Urothelium cell line (cell line): ENCODE results near the gene CENPC.
A peak's percentile ranks its signal among the peaks of the same experiment; 100 is the strongest.
"Not testable (repeated sequence)": the region's sequence is repeated elsewhere in the genome, so short reads cannot be mapped to it uniquely, and the experiment has no call there.

Experiments
- DNase-seq: peaks from one replicate; pipeline ENCODE4 v3.0.0; 2011; ENCODE audit warnings: low spot score, mixed read lengths
- FAIRE-seq: peaks from 2 replicates; lab custom pipeline; 2011; peaks lifted over from hg19 to GRCh38; lab: Jason Lieb, UNC

CENPC gene

DNA sequence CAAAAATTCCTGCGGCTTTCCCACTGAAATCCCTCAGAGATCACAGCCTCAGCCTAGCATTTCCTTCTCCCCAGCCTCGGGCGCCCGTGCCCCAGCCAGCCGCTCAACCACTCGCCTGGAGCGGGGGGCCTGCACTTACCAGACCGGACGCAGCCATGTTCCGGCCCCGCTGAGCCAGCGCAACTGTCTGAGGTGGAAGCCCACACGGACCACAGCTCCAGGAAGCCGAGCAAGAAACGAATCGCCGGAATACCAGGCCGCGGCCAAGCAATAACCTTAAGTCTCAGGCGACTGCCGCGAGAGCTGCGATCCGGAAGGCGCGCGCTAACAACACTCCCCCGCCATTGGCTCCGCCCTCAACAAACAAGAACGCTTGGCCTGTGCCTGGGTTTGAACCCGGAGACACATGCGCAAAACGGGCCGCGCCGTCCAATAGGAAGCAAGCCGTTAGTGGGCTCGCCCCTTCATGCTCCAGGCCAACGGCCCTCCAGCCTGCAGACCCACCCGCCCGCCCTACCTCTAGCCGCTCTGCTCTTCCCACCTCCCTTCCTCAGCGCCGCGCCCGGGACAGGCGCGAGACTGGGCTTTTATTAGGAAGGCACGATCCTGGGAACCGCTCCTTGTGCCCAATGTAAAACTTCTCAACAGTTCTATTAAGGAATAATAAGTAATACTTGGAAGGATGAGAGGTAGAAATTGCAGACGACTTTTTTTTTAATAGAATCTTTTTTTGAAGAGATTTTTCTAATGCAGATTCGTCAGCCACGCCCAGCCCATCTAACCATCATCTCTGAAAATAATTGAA is at the start of gene CENPC:
TSS of gene CENPC (minus strand) at position 305 of the 805 bp plus-strand sequence. CDS start at position 157, 148 bp downstream.
- peak; percentile 74 for FAIRE-seq
- peak; percentile 97 for DNase-seq

- DNase-seq (no peak), FAIRE-seq (no peak)
Observed at GRCh38 chr4:67593741-67594175, 48.5 kb upstream of the CENPC start.

DNA sequence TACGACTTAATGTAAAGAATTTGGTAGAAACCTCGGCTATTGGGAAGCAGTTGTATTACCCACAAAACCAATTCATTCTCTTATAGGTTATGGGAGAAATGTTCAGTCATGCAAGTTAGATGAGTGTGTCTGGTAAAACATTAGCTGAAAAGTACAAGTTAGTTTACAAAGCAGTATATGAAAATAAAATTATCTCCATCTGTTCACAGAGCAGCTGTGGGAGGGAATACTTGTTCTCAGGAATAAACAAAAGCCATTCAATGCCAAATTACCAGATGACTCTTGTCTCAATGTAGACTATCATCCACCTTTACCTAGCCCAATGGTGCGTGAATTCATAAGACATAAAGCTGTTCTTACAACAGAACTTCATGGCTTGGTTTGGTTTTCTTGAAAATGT is 41.9 kb upstream of the CENPC start:
- FAIRE-seq: no peak
- no peak for DNase-seq

DNA sequence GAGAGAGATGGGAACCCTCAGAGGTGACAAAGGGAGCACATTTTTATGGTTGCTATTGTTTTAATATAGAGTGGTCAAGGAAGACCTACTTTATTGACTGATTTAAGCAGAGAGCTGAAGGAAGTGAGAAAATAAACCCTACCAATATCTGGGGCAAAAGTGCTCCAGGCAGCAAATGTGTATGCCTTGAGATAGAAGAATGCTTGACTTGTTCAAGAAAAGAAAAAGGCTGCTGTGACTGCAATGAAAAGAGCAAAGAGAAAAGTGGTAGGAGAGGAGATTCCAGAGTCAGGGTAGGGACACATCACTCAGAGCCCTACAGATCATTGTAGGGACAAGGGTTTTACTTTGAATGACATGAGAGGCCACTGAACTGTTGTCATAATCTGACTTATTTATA is 39.2 kb upstream of the CENPC start:
- DNase-seq: no peak
- no peak for FAIRE-seq

DNA sequence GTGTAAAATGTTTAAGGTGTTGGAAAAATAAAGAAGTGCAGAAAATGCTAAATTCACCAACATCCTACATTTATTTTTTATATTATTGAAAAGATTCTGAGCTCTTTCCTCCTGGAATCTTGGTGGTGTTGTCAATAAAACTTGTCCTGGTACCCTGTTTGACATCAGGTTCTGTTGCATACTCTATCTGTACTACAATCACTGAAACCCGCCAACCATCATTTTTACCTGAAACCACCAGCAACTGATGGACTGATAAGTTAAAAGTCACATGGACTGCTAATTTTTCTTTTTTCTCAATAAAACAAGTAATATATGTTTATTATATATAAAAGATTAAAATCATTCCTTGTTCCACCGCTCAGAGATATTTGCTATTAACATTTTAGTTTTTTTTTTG is 36.6 kb upstream of the CENPC start:
- FAIRE-seq (no peak), DNase-seq (no peak)

GRCh38 chr4:67581208-67581857 is 36.0 kb upstream of the CENPC start:
- DNase-seq (no peak), FAIRE-seq (no peak)

- no peak for FAIRE-seq
- DNase-seq: no peak
Observed at GRCh38 chr4:67580577-67580976, 35.3 kb upstream of the CENPC start.

DNA sequence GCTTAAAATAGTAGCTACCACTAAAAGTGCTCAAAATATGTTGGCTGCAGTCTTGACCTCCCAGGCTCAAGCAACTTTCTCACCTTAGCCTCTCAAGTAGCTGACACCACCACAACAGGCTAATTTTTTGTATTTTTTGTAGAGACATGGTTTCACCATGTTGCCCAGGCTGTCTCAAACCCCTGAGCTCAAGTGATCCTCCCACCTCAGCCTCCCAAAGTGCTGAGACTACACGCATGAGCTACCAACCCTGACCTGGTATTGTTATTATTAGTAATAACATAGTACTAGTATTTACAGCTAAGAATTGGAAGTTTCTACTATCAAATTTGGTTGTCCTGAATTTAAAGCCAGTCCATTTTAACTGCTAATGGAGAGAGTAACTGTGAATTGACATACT is 31.2 kb upstream of the CENPC start:
- FAIRE-seq (no peak), DNase-seq (no peak)

GRCh38 chr4:67576059-67576466 is 30.8 kb upstream of the CENPC start:
- DNase-seq (no peak), FAIRE-seq (no peak)

DNA sequence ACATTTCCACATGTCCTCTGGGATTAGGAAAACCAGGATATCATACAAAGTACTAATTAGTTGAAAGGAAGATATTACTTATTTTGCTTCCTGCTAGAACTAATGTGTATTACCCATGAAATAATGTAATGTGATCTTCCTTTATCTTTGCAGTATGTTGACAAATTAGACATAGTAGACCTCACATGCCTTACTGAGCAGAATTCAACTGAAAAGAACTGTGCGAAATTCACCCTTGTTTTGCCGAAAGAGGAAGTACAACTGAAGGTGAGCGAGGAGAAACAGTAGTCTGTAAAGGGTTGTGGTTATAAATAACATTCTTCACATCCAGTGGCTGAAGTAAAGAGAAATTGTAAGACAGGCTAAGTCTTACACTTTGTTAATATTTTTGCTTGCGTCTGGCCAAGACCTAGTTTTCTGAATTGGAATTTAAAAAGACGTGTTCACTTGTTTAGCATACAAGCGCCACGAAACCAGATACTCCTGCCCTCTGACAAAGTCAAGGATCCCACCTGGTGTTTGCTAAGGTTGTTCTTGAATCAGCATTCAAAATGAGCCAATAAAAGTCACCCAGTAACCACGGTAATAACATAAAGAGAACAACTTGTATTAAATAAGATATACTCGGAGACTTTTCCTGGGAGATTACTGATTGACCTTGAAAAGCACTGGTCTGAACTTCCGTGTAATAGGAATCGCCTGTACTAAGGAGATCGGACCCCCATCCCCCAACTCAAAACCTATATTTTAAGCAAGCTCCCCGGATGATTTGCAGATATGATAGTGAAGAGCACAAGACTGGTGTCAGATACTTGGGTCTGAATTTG is 30.1 kb upstream of the CENPC start:
- DNase-seq (no peak), FAIRE-seq (no peak)

DNA sequence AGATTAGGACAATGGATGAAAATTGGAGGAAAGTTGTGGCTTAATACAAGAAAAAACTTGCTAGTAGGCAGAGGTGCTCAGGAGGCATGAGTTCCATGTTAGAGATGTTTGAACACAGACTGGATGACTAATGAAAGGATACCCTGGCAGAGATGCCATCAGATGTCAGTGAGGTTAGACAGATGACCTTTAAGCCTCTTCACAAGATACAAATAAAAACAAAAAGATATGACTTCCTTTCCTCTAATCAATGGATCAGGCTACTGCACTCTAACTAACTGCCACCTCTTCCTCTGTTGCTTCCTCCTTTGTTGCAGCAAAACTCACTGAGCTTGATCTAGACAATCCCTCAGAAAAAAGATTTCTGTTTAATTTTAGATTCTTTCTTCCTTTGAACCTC is 27.9 kb upstream of the CENPC start:
- no peak for DNase-seq
- no peak for FAIRE-seq

- DNase-seq: no peak
- FAIRE-seq: no peak
Observed at GRCh38 chr4:67571975-67572374, 26.7 kb upstream of the CENPC start.

DNA sequence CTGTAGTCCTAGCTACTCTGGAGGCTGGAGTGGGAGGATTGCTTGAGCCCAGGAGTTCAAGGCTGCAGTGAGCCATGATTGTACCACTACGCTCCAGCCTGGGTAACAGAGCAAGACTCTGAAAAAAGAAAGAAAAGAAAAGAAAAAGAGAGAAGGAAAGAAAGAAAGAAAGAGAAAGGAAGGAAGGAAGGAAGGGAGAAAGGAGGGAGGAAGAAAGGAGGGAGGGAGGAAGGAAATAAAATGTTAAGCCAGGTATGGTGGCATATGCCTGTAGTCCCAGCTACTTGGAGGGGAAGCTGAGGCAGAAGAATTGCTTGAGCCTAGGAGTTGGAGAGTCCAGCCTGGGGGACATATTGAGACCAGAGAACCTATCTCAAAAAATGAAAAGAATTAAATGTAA is 25.2 kb upstream of the CENPC start:
- DNase-seq: no peak
- FAIRE-seq: no peak

DNA sequence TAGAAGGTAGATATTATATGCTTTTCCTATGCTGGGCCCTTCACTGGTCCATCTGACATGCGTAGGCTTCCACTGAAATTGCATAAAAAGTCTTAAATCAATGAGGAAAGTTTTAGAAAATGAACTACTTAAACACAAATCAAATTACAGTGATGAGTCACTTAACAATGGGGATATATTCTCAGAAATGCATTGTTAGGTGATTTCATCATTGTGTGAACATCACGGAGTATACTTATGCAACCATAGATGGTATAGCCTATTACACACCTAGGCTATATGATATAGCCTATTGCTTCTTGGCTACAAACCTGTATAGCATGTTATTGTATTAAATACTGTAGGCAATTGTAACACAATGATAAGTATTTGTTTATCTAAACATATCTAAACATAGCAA is 23.5 kb upstream of the CENPC start:
- no peak for DNase-seq
- FAIRE-seq: no peak

GRCh38 chr4:67566335-67566734 is 21.0 kb upstream of the CENPC start:
- no peak for FAIRE-seq
- DNase-seq: no peak

GRCh38 chr4:67565284-67565683 is 20.0 kb upstream of the CENPC start:
- DNase-seq (no peak), FAIRE-seq (no peak)

DNA sequence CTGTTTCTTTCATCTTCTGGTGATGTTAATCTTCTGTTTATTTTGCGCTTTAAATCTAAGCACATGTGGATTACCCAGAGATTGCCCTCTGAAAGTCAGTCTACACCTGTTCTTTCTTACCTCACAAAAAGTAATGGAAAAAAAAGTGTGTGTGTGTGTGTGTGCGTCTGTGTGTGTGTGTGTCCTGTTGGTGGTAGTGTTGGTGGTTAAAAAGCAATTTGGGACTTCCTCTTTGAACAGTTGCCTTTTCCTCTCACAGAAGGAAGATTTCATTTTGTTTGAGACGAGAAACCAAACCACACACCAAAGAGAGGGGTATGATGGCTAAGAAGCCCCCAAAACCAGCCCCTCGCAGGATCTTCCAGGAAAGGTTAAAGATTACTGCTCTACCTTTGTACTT is 13.2 kb upstream of the CENPC start, which contains the start of gene STAP1:
TSS of gene STAP1 (plus strand) at position 235 of the 400 bp plus-strand sequence. CDS start at position 318, 83 bp downstream.
- FAIRE-seq (no peak), DNase-seq (no peak)

- DNase-seq: no peak
- FAIRE-seq: no peak
Observed at GRCh38 chr4:67556436-67556835, 11.1 kb upstream of the CENPC start.

DNA sequence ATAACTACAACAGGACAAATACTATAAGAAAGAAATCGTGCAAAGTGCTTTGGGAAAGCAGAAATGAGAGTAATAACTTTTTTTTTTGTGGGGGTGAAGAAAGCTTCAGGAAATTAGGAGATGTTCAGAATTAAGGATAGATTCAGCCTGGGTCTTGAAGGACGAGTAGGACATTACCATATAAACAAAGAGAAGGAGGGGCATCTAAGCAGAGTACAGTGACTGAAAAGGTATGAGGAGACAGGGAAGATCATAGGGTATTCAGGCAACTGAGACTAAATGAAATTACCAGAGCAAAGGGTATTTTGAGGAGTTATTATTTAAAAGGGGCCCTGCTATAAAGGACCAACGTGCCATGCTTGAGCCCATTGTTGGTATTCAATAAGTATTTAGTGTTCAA is 10.1 kb upstream of the CENPC start:
- DNase-seq: no peak
- FAIRE-seq: no peak

DNA sequence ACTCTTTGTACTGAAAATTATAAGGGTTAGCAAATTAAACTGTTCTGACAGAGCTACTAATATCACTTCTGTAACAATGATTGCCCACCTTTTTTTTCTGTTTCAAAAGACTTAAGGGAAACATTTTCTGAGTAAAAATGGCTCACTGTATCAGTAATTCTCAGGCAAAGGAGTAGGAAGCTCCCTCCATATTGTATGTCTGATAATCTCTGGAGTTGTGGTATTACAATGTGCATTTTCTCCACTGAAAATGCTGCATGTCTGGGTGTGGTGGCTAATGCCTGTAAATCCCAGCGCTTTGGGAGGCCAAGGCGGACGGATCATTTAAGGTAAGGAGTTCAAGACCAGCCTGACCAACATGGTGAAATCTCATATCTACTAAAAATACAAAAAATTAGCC is 8.8 kb upstream of the CENPC start:
- FAIRE-seq (no peak), DNase-seq (no peak)

DNA sequence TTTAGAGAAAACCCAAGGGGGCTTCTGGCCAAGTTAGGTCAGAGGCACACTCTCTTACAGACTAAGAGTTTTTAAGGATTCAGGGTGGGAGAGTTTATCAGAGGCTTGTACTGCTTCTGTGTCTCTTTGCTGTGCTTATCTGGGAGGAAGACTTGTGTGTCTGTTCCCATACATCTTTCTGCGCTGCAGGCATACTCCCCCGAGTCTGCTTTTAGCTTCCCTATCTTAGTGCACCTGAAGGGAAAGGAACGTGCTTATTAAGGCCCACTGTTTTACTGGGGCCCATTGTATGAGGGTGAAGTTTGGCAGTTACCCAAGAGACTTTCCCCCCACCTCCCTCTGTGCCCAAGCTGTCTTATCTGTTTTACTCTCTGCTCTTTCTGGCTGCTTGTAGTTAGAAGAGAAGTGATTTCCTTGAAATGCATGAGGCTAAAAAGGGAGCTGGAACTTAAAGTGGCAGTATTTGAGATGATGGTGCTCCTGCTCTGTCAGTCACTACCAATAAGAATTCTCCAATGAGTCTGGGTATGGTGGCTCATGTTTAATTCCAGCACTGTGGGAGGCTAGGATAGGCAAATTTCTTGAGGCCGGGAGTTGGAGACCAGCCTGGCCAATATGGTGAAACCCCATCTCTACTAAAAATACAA is 7.0 kb upstream of the CENPC start:
- not testable (repeated sequence) for DNase-seq
- peak; percentile 58 for FAIRE-seq
